ENCODE measurements around the gene CREB3L2. TPM values are rescaled to one million over a fixed set of nuclear protein-coding genes. Genes with fewer than 3 reads are reported as not detected.

Gene CREB3L2
- total RNA-seq, 1 experiment from 2014 or later, result 39.9 TPM

- DNase-seq, result no peak
- H3K4me1 Mint-ChIP-seq (ENCODE audit: low read depth, unreplicated experiment), result peaks cover 10% of the 10 kb centered on the region
- TF ChIP-seq CTCF (IDR thresholded peaks at IDR 0.05; ENCODE audit: unreplicated experiment), result no peak
- H3K9me3 Mint-ChIP-seq (ENCODE audit: low read depth, unreplicated experiment), result no peaks in the 10 kb centered on the region
- H3K36me3 Mint-ChIP-seq (ENCODE audit: insufficient read depth, unreplicated experiment), result no peaks in the 10 kb centered on the region
- H3K4me3 Mint-ChIP-seq (ENCODE audit: low read depth, unreplicated experiment), result no peak overlapping the region
- CTCF ChIA-PET, result no interaction called here
- no peak overlapping the region for H3K27ac Mint-ChIP-seq (ENCODE audit: unreplicated experiment)
- no TSS peak for BruUV-seq (replicated peaks)
- intact Hi-C loops (cut with micrococcal nuclease; ENCODE audit: unreplicated experiment), result no loop called here
- H3K27me3 Mint-ChIP-seq (ENCODE audit: unreplicated experiment), result no peaks in the 10 kb centered on the region
These were observed 13.9 kb downstream of the CREB3L2 start for GRCh38 chr7:137987968-137988367.

- Mint-ChIP-seq H3K4me1 (ENCODE audit: low read depth, unreplicated experiment) (peaks cover 6% of the 10 kb centered on the region), H3K27me3 (ENCODE audit: unreplicated experiment) (no peaks in the 10 kb centered on the region), H3K4me3 (ENCODE audit: low read depth, unreplicated experiment) (no peak overlapping the region), H3K36me3 (ENCODE audit: insufficient read depth, unreplicated experiment) (no peaks in the 10 kb centered on the region), H3K9me3 (ENCODE audit: low read depth, unreplicated experiment) (peaks cover 2% of the 10 kb centered on the region), H3K27ac (ENCODE audit: unreplicated experiment) (no peak overlapping the region)
- BruUV-seq (replicated peaks), result no TSS peak
- intact Hi-C loops (cut with micrococcal nuclease; ENCODE audit: unreplicated experiment), result no loop called here
- CTCF ChIA-PET, result no interaction called here
- TF ChIP-seq CTCF (IDR thresholded peaks at IDR 0.05; ENCODE audit: unreplicated experiment), result no peak
- no peak for DNase-seq
These were observed 14.3 kb downstream of the CREB3L2 start for GRCh38 chr7:137987563-137987962.

GRCh38 chr7:137987018-137987349 lies 14.9 kb downstream of the CREB3L2 start:
- H3K27ac Mint-ChIP-seq (ENCODE audit: unreplicated experiment), result no peak overlapping the region
- no peak overlapping the region for H3K4me3 Mint-ChIP-seq (ENCODE audit: low read depth, unreplicated experiment)
- no peaks in the 10 kb centered on the region for H3K36me3 Mint-ChIP-seq (ENCODE audit: insufficient read depth, unreplicated experiment)
- peaks cover 2% of the 10 kb centered on the region for H3K9me3 Mint-ChIP-seq (ENCODE audit: low read depth, unreplicated experiment)
- intact Hi-C loops (cut with micrococcal nuclease; ENCODE audit: unreplicated experiment), result no loop called here
- no peak for TF ChIP-seq CTCF (IDR thresholded peaks at IDR 0.05; ENCODE audit: unreplicated experiment)
- no TSS peak for BruUV-seq (replicated peaks)
- CTCF ChIA-PET, result no interaction called here
- H3K4me1 Mint-ChIP-seq (ENCODE audit: low read depth, unreplicated experiment), result peaks cover under 1% of the 10 kb centered on the region
- no peaks in the 10 kb centered on the region for H3K27me3 Mint-ChIP-seq (ENCODE audit: unreplicated experiment)
- DNase-seq, result no peak

- no peaks in the 10 kb centered on the region for H3K36me3 Mint-ChIP-seq (ENCODE audit: insufficient read depth, unreplicated experiment)
- H3K27me3 Mint-ChIP-seq (ENCODE audit: unreplicated experiment), result no peaks in the 10 kb centered on the region
- no TSS peak for BruUV-seq (replicated peaks)
- TF ChIP-seq CTCF (IDR thresholded peaks at IDR 0.05; ENCODE audit: unreplicated experiment), result no peak
- no peak overlapping the region for H3K4me3 Mint-ChIP-seq (ENCODE audit: low read depth, unreplicated experiment)
- H3K27ac Mint-ChIP-seq (ENCODE audit: unreplicated experiment), result no peak overlapping the region
- intact Hi-C loops (cut with micrococcal nuclease; ENCODE audit: unreplicated experiment), result no loop called here
- peaks cover 6% of the 10 kb centered on the region for H3K4me1 Mint-ChIP-seq (ENCODE audit: low read depth, unreplicated experiment)
- CTCF ChIA-PET, result no interaction called here
- peaks cover 2% of the 10 kb centered on the region for H3K9me3 Mint-ChIP-seq (ENCODE audit: low read depth, unreplicated experiment)
- DNase-seq, result no peak
These were observed 15.5 kb downstream of the CREB3L2 start for GRCh38 chr7:137986252-137987017.
